Stimulated activated CD4-positive, alpha-beta T cell treated with anti-CD3 and anti-CD28 coated beads, TNF-alpha, amount 100 ng/mL, for 1 hour (primary cell): ENCODE data around the gene ZDHHC12.
A peak's percentile ranks its signal among the peaks of the same experiment; 100 is the strongest.
"Not testable (repeated sequence)": the region's sequence is repeated elsewhere in the genome, so short reads cannot be mapped to it uniquely, and the experiment has no call there.

Source experiments
- DNase-seq, 3 donors: peaks; one replicate each; pipeline ENCODE4 v3.0.0-alpha.2; 2020; ENCODE audit warnings: low read depth in 3 of 3, low spot score in 1 of 3

The ZDHHC12 gene

DNA sequence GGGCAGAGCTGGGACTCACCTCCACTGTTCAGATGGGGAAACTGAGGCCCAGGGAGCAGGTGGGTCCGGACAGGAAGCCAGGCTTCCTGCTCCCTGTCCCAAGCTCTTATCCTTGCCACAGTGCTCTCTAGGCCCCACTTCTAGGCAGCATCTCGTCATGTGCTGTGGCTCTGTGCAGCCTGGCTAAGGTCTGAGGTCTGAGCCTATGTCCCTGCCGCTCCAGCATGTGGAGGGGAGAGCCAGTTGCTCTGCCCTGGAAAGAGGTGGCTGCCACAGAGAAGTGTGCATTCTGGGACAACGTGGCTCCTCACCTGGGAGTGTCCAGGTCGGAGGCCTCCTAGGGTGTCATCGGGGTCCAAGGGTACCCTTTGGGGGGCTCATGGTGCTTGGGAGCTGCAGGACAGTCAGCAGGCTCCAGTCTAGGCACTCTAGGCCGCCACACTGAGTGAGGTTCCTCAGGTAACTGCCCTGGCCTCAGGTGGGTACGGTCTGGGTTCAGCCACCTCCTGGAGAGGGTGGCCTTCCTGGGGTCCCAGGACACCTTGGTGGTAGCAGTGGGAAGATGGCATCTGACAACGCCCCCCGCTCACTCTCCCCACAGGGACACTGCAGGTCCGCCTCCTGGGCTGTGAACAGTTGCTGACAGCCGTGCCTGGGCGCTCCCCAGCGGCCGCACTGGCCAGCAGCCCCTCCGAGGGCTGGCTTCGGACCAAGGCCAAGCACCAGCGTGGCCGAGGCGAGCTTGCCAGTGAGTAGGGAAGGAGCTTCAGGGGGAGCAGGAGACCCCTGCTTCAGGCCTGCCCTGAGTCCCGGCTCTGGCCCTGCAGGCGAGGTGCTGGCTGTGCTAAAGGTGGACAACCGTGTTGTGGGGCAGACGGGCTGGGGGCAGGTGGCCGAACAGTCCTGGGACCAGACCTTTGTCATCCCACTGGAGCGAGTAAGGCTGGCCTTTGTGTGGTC lies 11.2 kb downstream of the ZDHHC12 start:
- DNase-seq: no peak

DNA sequence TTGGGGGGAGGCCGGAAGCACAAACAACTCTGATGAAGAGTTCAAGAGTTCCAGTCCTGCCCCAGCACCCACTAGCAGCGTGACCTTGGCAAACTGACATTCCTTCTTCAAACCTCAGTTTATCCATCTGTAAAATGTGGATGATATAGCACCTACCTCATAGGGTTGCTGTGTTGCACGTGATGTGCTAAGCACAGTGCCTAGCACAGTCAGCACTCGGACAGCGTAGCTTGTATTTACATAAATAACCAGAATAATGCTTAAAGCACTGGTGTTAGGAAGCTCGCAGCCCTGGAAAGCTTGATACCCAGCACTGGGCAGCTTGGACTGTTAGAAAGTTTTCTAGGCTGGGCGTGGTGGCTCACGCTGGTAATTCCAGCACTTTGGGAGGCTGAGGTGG lies 16.5 kb downstream of the ZDHHC12 start:
- no peak for DNase-seq

DNA sequence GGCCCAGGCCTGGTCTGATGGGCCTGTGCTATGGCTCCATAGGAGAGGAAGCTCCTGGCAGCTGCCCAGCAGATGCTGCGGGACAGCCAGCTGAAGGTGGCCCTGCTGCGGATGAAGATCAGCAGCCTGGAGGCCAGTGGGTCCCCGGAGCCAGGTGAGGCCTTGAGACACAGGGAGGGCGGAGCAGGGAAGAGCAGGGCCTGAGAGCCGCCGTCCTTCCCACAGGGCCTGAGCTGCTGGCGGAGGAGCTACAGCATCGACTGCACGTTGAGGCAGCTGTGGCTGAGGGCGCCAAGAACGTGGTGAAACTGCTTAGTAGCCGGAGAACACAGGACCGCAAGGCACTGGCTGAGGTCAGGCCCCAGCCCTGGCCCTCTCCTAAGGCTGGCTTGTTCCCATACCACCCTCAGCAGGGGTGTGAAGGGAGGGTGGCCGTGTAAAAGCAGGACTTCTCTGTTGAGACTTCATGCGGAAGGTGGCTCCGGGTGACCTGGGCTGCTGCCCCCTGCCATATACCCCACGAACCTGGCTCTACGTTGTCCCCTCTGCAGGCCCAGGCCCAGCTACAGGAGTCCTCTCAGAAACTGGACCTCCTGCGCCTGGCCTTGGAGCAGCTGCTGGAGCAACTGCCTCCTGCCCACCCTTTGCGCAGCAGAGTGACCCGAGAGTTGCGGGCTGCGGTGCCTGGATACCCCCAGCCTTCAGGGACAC lies 17.1 kb downstream of the ZDHHC12 start:
- no peak for DNase-seq

DNA sequence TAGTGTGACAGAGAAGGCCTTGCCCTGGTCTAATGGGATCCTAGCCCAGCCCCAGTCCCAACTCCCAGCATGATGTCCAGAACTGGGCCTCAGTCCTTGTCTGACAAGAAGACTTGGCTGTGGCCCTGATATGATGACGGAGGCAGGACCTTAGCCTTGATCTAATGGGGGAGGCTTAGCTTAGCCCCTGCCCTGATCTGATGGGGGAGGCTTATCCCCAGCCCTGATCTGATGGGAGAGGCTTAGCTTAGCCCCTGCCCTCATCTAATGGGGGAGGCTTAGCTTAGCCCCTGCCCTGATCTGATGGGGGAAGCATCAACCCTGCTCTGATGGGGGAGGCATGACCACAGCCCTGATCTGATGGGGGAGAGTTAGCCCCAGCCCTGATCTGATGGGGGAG lies 17.9 kb downstream of the ZDHHC12 start:
- DNase-seq: no peak

DNA sequence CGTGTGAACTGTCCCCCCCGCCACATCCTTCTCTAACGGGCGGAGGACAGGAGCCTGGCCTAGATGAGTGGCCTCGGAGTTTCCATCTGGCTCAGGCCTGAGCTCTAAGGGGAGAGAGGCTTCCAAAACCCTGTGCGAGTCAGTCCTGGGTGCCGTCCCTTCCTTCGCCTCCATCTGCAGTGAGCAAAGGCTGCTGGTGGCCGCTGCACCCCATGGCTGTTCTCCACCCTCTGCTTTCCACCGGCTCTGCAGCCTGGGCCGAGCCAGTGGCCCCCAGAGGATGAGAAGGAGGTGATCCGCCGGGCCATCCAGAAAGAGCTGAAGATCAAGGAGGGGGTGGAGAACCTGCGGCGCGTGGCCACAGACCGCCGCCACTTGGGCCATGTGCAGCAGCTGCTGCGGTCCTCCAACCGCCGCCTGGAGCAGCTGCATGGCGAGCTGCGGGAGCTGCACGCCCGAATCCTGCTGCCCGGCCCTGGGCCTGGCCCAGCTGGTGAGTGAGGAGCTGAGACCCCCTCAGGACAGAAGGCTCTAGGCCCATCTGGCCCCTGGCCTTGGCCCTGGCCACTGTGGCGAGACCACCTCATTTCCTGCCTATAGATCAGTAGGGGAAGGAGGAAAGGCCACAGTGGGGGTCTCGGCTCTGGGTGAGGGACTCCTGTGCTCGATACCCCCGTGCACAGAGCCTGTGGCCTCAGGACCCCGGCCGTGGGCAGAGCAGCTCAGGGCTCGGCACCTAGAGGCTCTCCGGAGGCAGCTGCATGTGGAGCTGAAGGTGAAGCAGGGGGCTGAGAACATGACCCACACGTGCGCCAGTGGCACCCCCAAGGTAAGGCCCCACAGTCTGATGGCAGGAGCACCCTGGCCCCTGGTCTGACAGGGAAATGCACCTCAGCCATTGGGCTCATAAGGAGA lies 18.6 kb downstream of the ZDHHC12 start:
- no peak for DNase-seq

DNA sequence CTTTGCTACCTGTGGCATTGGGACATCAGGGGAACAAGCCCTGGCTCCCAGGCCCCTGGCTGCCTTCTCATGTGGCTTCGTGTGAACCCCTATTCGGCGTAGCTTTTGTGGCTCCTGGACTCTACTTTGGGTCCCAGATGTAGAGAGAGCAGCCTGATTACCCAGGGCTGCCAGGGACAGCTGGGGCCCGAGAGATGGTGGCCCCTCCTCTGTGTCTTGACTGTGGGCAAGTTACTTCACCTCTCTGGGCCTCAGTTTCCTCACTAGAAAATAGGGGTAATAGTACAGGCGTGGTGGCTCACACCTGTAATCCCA lies 19.6 kb downstream of the ZDHHC12 start:
- DNase-seq: no peak

DNA sequence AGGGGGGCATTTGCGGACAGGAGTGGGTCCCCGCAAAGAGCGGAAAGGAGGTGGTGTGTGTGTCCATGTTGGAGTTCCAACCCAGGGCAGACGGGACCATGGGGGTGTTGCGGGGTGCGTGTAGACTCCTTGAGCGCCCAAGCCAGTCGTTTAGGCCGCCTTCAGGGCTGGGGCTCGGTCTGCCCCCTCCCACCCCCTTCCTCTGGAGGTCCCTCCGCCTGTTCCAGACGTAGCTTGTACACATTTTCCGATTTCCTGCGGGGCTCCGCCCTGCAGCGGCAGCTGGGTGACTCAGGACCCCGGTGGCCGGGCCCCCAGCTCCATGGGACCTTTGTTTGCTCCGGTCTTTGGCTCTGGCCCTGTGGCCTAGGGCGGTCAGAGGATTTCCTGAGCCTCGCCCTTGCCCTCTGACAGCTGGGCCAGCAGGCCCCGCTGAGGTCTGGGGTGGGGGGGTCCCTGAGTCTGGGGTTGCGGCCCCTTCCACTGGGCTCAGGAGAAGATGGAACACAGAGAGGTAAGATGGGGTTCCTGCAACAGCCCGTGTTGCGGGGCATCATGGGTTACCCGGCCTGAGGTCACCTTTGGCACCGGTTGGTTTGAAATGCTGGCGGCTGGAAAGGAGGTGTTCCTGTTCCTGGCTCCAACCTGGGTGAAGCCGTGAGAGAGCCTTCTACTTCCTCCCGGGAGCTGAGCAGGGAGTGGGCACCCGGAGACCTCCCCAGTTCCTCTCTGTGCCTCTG lies 20.1 kb downstream of the ZDHHC12 start:
- no peak for DNase-seq

DNA sequence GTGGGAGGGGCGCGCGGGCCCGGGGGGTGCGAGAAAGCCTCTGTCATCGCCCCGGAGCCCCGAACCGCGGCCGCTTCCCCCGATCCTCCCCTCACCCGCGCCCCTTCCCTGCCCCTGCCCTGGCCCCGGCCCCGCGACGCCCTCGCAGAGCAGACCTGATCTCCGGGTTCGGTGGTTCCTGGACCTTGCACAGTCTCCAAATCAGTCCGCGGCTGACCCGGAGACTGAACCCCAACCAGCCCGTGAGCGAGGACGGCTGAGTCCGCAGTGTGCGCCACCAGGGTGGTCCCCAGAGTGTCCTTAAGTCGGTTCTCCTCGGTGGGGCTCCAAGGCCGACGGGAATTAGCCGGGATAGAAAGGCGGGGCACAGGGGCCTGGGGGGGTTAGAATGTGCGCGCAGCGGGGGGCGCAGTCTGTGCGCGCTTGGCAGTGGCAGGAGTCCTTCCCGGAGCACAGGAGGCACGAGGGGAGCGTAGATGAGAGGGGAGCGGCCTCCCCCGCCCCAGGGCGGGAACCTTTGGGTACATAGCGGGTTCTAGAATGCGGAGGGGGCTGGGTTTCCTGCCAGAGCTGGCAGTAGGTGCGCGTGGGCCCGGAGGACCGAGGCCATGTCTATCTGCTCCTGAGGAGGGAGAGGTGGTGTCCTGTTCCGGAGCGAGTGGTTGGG lies 20.8 kb downstream of the ZDHHC12 start:
- no peak for DNase-seq

DNA sequence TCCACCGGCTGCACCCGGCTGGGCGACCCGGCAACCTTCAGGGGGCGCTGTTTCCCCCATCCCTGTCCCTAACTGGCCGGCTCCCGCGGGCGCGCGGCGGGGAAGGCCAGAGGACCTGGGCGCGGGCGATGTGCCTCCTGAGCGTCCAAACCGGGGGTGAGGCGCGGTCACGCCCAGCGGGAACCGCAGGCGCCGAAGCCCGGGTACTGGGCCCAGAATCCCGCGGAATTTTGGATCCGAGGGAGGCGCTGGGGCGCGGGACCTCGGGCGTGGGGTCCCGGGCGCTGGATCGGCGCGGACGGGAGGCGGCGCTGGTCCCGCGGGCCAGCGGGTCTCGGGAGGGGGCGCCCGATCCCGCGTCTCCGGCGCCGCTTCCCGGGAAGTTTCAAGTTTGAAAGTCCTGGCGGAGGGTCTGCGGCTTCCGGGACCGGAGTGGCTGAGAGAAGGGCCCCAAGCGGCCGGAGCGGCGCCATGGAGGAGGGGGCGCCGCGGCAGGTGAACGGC lies 21.4 kb downstream of the ZDHHC12 start, which contains the start of gene PKN3:
Gene PKN3 (plus strand): TSS at position 59 of the 504 bp plus-strand sequence. CDS start 413 bp downstream, at position 472.
- DNase-seq: peak in 2 of 3 donors; percentile 65 to 83

DNA sequence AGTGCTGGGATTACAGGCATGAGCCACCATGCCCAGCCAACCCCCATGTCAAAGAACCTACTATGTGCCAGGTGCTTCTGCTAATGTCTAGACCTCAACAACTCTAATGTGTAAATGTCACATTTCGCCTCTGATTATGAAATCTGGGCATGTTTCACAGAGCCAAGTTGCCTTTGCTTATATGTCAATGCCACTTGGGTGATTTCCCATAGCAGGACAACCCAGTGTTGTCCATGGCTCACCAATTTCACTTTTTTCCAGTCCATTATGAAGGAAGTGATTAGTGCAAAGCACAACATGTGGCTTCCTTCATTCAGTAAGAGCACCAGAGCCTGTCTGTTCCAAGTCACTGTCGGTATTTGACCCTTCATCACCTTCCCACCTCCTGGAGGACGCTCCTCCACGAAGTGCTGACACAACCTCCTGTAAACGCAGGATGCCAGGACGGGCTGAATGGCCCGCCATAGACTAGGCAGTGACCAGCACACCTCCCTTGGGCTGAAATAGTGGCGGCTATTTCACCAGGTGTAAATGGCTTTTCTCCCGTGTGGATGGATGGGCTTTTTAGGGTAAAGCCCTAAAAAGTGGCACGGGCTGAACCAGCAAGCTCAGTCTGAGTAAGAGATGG lies 22.6 kb downstream of the ZDHHC12 start:
- no peak for DNase-seq

DNA sequence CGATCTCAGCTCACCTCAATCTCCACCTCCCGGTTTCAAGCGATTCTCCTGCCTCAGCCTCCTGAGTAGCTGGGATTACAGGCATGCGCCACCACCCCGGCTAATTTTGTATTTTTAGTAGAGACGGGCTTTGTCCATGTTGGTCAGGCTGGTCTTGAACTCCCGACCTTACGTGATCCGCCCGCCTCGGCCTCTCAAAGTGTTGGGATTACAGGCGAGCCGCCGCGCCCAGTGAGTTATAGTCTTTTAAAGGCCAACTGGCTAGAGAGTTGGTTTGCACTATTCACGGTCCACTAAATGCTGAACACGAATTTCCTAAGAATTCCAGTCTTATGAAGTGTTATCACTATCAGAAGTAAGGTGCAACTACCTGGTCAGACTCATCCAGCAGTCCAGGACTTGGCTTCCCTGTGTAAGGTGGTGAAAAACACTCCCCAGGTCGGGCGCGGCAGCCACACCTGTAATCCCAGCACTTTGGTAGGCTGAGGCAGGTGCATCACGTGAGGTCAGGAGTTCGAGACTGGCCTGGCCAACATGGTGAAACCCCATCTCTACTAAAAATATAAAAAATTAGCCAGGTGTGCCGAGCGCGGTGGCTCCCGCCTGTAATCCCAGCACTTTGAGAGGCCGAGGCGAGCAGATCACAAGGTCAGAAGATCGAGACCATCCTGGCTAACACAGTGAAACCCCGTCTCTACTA lies 24.7 kb downstream of the ZDHHC12 start:
- not testable (repeated sequence) for DNase-seq

DNA sequence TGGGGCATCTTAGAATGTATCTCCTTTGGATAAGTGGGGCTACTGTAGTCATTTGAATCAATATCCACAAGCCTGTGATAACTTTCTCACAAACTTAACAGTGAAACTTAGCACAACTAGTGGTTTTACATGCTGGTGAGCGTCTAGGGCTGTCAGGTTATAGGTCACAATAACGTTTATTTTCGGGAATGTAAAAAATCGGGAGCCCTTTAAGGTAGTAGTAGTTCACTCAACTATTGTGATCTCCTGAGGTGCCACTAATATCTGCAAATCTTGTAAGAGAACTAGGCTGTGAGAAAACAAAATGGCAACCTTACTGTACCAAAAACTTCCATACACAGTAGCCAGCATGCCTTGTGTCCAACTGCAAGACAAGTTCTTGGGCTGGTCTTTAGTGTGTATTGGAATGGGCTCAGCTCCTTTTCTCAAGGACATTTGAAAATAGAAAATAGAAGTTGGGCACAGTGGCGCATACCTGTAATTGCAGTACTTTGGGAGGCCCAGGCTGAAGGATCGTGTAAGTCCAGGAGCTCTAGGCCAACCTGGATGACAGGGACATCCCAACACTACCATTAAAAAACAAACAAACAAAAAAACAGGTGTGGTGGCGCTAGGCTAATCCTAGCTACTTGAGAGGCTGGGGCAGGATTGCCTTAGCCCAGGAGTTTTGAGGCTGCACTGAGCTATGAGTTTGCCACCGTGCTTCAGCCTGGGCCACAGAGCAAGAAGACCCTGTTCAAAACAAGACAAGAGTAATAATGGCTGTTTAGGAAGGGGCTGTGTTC lies 26.8 kb downstream of the ZDHHC12 start:
- DNase-seq: no peak

DNA sequence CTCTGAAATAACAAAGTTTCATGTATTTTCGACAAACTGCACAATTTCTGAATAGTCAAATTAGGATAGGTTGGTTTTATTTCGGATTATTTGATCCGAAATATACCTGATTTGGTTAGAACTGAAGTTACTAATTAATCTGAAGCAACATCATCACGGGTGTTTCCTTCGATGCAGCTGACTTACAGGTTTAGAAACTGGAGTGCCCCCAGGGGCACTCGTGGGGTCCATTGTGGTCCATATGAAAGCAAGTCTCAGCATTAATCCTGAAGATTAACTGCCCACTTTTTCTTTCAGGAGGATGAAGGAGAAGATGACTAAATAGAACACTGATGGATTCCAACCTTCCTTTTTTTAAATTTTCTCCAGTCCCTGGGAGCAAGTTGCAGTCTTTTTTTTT lies 29.6 kb downstream of the ZDHHC12 start:
- DNase-seq: no peak

DNA sequence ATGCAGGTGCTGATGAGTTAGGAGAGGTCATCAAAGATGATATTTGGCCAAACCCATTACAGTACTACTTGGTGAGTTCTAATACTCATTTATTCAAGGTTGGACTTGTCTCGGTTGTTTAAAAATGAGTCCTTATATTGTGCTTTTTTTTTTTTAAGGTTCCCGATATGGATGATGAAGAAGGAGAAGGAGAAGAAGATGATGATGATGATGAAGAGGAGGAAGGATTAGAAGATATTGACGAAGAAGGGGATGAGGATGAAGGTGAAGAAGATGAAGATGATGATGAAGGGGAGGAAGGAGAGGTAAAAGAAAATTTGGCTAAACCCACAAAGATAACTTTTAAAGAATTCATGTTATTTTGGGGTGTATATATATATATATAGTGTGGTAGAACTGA lies 30.2 kb downstream of the ZDHHC12 start:
- not testable (repeated sequence) for DNase-seq

DNA sequence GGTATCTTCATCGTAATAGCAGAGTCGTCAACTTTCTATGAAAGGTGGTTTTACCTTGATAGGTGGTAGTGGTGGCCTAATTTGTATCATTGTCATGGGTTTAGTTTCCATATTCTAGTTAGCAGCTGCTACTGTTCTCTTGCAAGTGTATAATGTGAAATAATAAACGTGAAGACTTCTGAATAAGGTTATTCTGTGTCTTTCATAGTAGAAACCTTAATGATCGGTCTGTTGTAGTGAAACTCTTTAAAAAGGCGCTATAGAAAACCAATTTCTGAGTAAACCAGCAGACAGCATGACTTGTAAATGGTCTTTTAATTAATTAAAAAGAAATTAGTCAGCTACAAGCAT lies 33.3 kb downstream of the ZDHHC12 start:
- DNase-seq: no peak

DNA sequence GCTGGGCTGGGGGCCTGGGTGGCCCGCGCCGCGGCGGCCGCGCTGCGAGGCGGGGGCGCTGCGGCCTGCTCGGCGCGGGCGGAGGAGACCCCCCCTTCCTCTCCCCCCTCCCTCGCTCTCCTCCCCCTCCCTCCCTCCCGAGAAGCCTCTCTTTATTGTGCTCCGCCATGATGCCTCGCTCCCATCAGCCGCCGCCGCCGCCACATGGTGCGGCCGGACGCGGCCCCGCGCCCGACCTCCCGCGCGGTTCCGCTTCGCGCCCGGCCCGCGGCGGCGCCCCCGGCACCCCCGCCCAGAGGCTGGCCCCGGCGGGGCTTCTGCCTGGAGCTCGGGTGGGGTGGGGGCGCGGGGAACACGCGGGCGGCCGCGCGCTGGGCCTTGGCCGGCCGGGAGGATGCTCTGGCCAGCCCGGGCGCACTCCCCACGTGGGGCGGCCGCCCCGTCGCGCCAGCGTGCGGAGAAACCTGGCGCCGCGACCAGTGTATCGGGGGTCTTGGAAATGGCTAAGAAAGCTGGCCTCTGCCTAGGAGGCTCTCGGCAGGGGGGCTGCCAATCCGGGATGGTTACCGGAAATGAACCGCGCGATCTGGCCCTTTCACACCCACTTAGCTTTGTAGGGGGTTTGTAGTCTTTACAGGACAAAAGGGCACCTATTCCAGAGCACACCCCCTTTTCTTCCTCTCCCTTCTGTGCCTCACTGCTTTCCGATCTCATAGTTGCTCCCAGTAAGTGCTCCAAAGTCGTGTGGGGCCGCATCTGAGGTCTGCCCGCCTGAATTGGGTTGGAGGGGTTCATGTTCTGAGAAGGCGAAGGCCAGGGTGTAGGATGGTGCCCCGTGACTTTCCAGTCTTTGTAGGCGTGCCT lies 33.9 kb downstream of the ZDHHC12 start:
- DNase-seq: peak in 1 of 3 donors; percentile 37

DNA sequence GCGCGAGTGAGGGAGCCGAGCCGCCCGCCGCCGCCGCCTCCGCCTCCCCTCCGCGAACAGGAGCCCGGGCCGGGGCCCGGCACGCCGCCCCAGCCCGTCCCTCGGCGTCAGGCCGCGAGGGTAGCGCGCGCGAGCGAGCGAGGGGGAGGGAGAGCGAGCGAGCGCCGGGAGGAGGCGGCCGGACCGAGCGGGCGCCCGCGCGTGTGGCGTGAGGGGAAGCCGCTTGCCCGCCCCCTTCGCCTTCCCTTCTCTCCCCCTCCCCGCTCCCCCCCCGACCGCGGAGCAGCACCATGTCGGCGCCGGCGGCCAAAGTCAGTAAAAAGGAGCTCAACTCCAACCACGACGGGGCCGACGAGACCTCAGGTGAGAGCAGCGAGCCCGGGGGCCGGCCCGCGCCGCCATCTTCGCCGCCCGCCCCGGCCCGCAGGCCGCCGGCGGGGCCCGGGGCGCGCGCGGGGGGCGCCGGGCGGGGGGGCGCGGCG lies 34.6 kb downstream of the ZDHHC12 start:
- DNase-seq: peak in 1 of 3 donors; percentile 42
